Measurements from ENCODE around the gene NECTIN3. TPM values are rescaled to one million over a fixed set of nuclear protein-coding genes. Genes with fewer than 3 reads are reported as not detected.
A peak's percentile ranks its signal among the peaks of the same experiment; 100 is the strongest.

NECTIN3 gene
- total RNA-seq, 1 donor from 2014 or later, result 13.2 TPM

GRCh38 chr3:111210866-111211564 lies 139.4 kb downstream of the NECTIN3 start:
- DNase-seq (ENCODE audit: low read depth), result no peak
- Histone ChIP-seq H3K36me3 (ENCODE audit: control insufficient read depth, insufficient read depth, low read length) (no peaks in the 10 kb centered on the region), H3K27me3 (ENCODE audit: control insufficient read depth, insufficient read depth, low read length) (no peaks in the 10 kb centered on the region), H3K4me3 (ENCODE audit: low read depth, low read length) (no peak overlapping the region)
- no peak for TF ChIP-seq CTCF (IDR thresholded peaks at IDR 0.05; ENCODE audit: insufficient read depth, low read length, severe bottlenecking)
- FAIRE-seq, result peak; percentile 23

GRCh38 chr3:111212511-111212910 lies 140.9 kb downstream of the NECTIN3 start:
- no peak for TF ChIP-seq CTCF (IDR thresholded peaks at IDR 0.05; ENCODE audit: insufficient read depth, low read length, severe bottlenecking)
- Histone ChIP-seq H3K4me3 (ENCODE audit: low read depth, low read length) (no peak overlapping the region), H3K27me3 (ENCODE audit: control insufficient read depth, insufficient read depth, low read length) (no peaks in the 10 kb centered on the region), H3K36me3 (ENCODE audit: control insufficient read depth, insufficient read depth, low read length) (no peaks in the 10 kb centered on the region)
- no peak for DNase-seq (ENCODE audit: low read depth)
- FAIRE-seq, result peak; percentile 36

GRCh38 chr3:111215481-111215880 lies 143.9 kb downstream of the NECTIN3 start:
- H3K4me3 ChIP-seq (ENCODE audit: low read depth, low read length), result no peak overlapping the region
- H3K36me3 ChIP-seq (ENCODE audit: control insufficient read depth, insufficient read depth, low read length), result no peaks in the 10 kb centered on the region
- H3K27me3 ChIP-seq (ENCODE audit: control insufficient read depth, insufficient read depth, low read length), result no peaks in the 10 kb centered on the region
- TF ChIP-seq CTCF (IDR thresholded peaks at IDR 0.05; ENCODE audit: insufficient read depth, low read length, severe bottlenecking), result no peak
- FAIRE-seq (no peak), DNase-seq (ENCODE audit: low read depth) (peak; percentile 79)

GRCh38 chr3:111218615-111219014 lies 147.0 kb downstream of the NECTIN3 start:
- Histone ChIP-seq H3K4me3 (ENCODE audit: low read depth, low read length) (no peak overlapping the region), H3K27me3 (ENCODE audit: control insufficient read depth, insufficient read depth, low read length) (no peaks in the 10 kb centered on the region), H3K36me3 (ENCODE audit: control insufficient read depth, insufficient read depth, low read length) (no peaks in the 10 kb centered on the region)
- no peak for DNase-seq (ENCODE audit: low read depth)
- FAIRE-seq, result no peak
- TF ChIP-seq CTCF (IDR thresholded peaks at IDR 0.05; ENCODE audit: insufficient read depth, low read length, severe bottlenecking), result no peak

GRCh38 chr3:111227216-111227615 lies 155.6 kb downstream of the NECTIN3 start:
- FAIRE-seq, result no peak
- TF ChIP-seq CTCF (IDR thresholded peaks at IDR 0.05; ENCODE audit: insufficient read depth, low read length, severe bottlenecking), result no peak
- Histone ChIP-seq H3K27me3 (ENCODE audit: control insufficient read depth, insufficient read depth, low read length) (no peaks in the 10 kb centered on the region), H3K36me3 (ENCODE audit: control insufficient read depth, insufficient read depth, low read length) (no peaks in the 10 kb centered on the region), H3K4me3 (ENCODE audit: low read depth, low read length) (no peak overlapping the region)
- DNase-seq (ENCODE audit: low read depth), result peak; percentile 84

- DNase-seq (ENCODE audit: low read depth), result no peak
- no peak for TF ChIP-seq CTCF (IDR thresholded peaks at IDR 0.05; ENCODE audit: insufficient read depth, low read length, severe bottlenecking)
- no peak for FAIRE-seq
- H3K36me3 ChIP-seq (ENCODE audit: control insufficient read depth, insufficient read depth, low read length), result no peaks in the 10 kb centered on the region
- no peak overlapping the region for H3K4me3 ChIP-seq (ENCODE audit: low read depth, low read length)
- no peaks in the 10 kb centered on the region for H3K27me3 ChIP-seq (ENCODE audit: control insufficient read depth, insufficient read depth, low read length)
Observed at GRCh38 chr3:111229301-111229700, 157.7 kb downstream of the NECTIN3 start.

All from bronchial epithelial cell (primary cell).